HL-60/S4 (cell line): ENCODE measurements around the gene ARIH2.

Experiments used
- in situ Hi-C: fragments of 300-500 bp; cut with MboI; formaldehyde crosslinking; loops from 2 replicates; pipeline ENCODE4 v1.14.3; 2022; ENCODE audit warnings: low sequenced_read_pairs

The ARIH2 gene

DNA sequence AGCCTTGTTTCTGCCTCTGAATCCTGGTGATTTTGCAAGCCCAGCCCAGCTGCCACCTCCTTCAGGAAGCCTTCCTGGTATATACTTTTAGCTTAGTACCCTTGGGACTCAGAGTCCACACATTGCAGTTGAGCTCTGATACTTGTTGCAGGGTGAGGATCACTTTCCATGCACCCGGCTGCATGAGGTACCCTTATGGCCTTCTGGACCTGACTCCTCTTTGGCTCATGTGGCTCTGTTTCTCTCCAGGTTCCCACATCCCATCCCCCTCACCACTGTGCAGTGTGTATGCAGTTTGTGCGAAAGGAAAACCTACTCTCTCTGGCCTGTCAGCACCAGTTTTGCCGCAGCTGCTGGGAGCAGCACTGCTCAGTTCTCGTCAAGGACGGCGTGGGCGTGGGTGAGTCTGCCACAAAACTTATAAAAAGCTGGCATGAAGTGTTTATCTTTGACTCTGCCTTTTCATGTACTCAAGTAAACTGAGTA, 48.3 kb downstream of the ARIH2 start:
- in situ Hi-C loops, result no loop called here

DNA sequence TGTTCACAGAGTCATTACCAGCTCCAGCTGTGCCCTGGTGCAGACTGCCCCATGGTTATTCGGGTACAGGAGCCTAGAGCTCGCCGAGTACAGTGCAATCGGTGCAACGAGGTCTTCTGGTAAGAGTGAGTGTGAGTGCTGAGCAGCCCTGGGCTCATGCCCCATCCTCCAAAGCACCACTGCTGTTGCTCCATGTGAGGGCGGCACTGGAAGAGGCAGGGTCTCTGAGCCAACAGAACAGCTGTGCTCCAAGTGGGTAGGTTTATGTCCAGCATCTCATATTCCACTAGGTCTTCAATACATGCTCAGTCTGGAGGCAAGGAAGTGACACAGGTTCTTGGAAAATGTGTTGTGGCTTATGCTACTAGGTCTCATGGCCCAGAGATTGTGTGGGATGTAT, 51.9 kb downstream of the ARIH2 start:
- in situ Hi-C loops, result no loop called here

DNA sequence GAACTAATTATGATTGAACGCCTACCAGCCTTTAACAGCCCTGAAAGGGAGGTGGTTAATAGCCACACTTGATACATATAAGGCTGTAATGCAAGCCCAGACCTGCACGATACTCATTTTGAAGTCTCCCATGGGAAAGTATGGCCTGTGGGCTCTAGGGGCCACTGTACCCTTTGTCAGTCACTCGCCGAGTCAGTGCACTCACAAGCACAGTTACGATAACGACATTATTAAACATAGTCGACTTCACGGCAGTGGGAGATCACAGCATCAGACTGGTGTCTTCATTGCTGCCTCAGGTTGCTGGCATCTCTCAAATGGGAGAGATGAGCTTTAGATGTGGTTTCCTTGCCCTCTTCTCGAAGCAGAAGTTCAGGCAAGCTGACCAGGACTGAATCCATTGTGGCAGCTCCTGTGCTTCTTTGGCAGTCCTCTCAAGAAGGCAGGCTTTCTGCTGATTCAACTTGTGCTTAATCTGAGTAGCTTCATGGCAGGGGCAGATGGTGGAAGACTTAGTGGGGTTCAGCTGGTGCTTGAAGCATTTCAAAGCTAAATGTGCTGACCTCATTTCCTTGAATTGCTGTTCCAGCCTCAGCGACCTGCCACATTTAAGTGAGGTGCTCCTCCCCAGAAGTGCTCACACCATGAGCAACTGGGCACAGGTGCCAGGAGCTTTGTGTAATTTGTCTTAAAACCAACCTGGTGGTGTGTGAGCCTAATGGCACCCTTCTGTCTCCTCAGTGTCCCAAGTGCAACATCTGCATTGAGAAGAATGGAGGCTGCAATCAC, 55.6 kb downstream of the ARIH2 start:
- in situ Hi-C loops, result no loop called here

DNA sequence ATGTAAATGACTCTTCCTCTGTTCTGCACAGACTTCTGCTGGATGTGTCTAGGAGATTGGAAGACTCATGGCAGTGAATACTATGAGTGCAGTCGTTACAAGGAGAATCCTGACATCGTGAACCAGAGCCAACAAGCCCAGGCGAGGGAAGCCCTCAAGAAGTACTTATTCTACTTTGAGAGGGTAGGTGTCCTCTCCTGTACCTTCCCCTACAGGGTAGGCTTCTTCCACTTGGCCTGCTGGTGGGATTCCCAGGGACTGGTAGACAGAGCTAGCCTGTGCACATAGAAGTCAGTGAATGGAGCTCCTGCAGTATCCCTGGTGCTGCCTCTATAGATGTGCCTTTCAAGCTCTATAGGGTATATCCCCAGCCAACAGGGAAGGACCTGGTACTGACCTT, 60.8 kb downstream of the ARIH2 start:
- in situ Hi-C loops, result no loop called here

DNA sequence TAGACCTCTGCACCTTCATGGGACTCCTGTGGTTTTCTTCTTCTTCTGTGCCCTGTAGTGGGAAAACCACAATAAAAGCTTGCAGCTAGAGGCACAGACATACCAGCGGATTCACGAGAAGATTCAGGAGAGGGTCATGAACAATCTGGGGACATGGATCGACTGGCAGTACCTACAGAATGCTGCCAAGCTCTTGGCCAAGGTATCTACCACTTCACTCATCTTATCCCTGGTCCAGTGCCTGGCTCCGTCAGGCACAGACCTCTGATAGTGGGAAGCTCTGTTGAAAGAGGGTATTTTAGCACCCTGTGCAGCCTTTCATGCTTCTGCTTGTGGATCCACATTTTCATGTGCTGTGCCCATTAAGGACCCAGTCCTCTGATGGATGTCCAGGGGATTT, 61.7 kb downstream of the ARIH2 start:
- in situ Hi-C loops, result no loop called here

DNA sequence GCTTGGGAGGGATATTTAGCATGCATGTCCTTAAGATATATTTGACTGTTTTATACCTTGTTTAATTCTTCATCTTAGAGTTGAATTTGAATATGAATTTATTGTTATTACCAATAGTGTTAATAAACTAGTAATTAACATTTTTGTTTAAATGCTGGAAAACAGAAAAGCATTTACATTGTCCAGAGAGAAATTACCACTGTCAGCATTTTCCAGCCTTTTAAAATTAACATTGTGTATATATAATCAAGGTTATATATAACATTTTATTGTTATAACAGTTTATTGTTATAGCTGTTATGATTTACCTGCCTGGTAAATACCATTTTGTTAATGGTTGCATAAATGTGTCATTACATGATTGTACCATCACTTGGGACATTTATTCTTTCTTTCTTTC, 63.4 kb downstream of the ARIH2 start:
- in situ Hi-C loops, result no loop called here

DNA sequence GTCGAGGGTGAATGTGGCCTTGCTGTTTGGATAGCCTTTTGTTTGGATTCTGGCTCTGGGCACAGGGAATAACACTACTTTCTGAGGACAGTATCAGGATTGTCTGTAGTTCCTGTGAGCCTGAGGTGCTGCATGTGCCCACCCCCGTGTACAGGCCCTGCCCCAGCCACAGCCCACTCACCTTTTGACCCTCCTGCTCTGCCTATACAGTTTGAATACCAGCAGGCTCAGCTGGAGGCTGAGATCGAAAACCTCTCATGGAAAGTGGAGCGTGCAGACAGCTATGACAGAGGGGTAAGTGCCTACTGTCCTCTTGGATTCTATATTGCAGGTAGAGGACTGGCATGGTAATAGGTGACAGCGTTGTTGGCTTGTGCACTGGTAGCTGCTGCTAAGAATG, 64.0 kb downstream of the ARIH2 start:
- in situ Hi-C loops, result no loop called here

DNA sequence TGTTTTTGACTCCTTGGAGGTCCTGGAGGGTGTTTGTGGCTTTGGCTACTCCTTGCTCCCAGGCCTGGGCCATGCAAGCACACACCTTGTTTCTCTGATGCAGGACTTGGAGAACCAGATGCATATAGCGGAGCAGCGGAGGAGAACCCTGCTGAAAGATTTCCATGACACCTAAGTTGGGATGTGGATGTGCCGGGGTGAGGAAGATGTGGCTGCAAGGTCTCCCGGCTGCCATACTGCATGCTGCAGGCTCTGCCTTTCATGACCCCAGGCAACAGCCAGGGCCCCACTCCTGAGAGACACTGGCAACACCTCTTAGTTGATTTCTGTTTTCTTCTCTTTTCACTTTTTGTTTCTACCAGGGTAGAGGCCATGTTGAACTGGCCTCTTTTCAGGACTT, 64.5 kb downstream of the ARIH2 start:
- in situ Hi-C loops, result no loop called here

DNA sequence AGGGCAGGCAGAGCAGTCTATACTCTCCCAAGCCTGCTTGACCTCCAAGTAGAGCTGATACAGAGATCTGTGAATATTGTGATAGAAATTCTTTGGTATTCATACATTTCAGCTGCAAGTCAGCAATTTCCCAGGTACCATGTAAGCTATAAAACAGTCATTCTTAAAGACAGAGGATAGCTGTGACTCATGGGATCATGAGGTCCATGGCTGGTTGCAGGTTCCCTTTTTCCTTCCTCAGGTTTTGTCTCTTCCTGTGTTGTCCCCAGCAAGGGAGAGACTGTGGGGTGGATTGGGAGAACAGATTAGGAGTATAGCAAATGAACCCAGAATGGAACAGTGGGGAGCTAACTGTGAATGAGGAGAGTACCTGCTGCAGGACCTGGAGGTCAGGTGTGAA, 66.0 kb downstream of the ARIH2 start:
- in situ Hi-C loops, result no loop called here

DNA sequence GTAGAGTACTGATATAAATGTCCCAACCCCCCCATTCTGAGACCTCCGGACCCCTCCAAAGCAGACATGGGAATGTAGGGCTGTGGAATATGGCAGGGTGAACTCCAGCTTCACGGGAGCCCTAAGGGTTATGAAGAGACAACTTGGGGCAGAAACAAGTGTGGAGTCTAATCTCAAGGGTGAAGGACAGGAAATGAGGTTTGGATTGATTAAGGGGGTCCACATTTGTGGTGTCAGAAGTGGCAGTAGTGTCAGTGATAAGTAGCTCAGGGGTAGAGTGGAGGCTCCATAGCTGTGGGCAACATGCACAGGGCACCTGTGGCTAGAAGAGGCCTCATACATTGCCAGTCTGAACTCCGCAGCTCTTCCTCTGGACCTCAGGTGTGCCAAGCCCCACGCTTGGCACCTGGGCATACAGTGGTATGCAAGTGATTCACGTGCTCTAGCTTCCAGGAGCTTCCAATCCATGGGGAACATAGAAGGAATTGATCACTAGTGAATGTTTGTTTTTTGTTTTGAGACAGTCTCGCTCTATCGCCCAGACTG, 67.3 kb downstream of the ARIH2 start:
- in situ Hi-C loops, result no loop called here

DNA sequence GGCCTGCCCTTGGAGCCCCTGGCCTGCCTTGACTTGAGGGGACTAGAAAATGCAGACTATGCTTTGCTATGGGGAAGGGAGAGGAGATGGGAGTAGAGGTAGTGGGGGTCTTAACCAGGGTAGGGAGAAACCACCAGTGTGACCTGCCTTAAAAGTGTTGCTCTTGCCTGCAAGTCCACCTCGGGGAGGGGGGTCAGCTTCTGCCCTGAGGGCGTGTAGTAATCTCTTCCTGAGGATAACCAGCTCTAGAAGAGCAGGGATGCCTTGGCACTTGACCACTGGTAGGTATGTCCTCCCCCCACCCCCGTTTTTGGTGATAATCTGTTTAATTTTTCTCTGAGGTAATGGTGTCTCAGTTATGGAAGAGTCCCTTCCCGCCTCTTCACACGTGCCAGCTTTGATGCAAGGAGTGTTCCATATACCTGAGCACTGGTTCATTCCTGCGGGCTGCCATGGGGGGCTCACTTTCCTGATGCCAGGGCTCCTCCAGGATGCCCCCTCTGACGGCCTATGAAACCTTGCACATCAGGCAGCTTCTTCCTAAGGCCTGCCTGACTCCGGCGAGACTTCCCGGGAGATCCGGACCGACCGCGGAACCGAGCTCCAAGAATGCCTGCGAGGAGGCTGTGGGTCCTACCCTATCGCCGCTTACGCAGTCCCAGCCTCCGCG, 70.6 kb downstream of the ARIH2 start:
- in situ Hi-C loops, result no loop called here

DNA sequence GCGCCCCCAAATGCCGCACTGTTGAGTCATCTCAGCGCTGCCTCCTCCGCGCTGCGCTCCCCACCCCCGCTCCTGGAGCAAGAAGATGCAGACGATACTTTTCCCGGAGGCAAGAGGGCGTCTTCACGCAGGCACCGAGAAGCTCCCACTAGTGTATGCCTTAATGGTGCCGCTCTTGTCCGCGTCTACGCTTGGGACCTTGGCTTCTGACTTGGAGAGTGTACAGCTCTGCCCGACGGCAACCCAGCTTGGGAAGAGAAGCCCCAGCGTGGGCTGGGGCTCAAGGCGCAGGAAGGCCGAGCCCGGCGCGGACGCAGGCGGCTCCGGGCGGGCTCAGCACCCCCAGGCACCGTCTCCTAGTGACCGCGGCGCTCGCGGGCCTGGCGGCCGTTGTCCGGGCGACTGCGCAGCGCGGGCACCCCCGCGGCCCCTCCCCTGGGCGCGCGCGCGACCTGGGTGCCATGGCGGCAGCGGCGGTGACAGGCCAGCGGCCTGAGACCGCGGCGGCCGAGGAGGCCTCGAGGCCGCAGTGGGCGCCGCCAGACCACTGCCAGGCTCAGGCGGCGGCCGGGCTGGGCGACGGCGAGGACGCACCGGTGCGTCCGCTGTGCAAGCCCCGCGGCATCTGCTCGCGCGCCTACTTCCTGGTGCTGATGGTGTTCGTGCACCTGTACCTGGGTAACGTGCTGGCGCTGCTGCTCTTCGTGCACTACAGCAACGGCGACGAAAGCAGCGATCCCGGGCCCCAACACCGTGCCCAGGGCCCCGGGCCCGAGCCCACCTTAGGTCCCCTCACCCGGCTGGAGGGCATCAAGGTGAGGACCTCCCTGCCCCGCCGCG, 71.4 kb downstream of the ARIH2 start, which contains the start of gene P4HTM:
Gene P4HTM (plus strand): TSS at position 446 of the 840 bp plus-strand sequence. CDS start 16 bp downstream, at position 462.
- in situ Hi-C loops, result no loop called here

DNA sequence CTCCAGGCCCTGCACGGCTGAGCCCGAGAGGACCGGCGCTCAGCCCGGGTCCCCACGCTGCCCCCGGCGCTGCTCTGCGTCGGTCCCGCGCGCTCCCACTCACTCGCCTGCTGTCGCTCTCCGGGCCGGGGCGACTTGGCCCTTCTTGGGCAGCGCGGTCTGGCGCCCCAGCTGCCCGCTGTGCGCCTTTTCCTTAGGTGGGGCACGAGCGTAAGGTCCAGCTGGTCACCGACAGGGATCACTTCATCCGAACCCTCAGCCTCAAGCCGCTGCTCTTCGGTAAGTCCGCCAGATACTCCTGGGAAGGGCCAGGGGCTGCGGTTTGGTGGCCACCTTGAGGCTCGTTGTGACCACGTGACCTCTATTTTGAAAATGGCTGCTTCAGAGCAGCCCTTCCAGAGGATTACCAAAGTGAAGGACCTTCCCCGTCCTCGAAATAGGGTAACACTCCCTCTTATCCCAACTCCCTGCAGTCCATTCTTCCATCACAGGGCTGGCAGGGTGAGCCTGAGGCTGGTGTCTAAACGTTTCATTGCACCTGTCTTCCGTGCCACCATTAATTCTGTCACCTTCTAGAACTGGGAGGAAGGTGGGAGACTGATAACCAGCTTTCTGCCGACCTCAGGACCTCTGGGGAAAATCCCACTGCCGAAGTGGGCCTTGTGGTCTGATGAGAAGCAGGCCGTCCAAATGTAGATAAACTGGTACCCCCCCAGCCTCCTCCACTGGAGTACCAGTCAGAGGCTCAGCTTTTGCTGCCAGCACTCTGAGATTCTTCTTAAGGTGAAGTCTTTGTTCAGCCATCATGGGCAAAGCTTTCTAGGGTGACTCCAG, 72.2 kb downstream of the ARIH2 start:
- in situ Hi-C loops, result no loop called here

DNA sequence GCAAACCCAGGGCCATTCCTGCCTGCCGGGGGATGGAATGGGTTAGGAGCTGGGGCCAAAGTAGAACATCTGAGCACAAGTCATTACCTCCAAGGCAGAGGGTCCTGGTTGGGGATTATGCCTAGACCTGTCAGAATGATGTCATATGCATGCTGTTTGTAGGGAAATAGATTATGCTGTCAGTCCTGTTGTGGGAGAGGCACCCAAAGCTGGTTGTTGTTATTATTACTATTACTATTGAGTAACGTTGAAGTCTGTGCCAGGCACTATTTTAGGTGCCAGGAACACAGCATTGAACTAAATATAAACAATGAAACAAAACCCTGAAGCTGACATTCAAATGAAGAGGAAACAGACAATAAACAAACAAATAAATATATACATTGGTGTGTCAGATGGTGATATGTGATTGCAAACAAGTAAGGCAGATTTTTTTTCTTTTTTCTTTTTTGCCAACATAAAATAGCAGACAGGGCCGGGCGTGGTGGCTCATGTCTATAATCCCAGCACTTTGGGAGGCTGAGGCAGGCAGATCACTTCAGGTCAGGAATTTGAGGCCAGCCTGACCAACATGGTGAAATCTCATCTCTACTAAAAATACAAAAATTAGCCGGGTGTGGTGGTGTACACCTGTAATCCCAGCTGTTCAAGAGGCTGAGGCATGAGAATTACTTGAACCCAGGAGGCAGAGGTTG, 73.4 kb downstream of the ARIH2 start:
- in situ Hi-C loops, result no loop called here

DNA sequence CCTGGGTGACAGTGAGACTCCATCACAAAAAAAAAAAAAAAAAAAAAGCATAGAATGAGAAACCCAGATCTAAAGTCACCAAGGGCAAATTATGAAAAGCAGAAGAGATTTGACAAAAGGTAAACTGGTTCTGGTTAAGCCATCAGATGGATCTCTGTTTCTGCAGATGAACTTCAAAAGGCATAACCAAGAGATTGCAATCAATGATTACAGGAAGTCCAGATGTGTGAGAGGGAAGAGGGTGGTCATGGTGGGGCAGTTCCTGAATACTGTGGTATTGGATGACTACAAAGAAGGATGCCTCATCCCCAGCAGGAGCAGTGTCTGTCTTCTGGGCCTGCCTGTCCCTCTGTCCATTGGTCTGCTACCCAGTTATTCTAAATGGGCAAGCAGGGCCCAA, 75.2 kb downstream of the ARIH2 start:
- in situ Hi-C loops, result no loop called here

DNA sequence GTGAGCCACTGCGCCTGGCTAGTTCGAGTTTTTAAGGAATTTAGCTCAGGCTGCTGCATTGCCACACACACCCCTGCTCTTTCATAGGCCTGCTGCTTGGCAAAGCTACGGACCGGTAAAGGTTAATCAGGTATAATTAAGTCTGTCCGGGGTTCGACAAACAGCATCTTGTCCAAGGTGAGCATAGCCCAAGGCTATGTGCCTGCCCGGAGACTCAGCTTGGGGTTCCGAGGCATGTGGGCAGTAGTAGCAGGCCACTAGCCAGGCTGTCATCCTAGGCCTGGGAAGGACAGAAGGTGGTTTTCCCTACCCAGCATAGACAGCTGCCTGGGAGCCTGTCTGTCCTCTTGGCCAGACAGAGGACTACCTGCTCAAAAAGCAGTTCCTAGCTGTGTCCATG, 78.0 kb downstream of the ARIH2 start:
- in situ Hi-C loops, result no loop called here

DNA sequence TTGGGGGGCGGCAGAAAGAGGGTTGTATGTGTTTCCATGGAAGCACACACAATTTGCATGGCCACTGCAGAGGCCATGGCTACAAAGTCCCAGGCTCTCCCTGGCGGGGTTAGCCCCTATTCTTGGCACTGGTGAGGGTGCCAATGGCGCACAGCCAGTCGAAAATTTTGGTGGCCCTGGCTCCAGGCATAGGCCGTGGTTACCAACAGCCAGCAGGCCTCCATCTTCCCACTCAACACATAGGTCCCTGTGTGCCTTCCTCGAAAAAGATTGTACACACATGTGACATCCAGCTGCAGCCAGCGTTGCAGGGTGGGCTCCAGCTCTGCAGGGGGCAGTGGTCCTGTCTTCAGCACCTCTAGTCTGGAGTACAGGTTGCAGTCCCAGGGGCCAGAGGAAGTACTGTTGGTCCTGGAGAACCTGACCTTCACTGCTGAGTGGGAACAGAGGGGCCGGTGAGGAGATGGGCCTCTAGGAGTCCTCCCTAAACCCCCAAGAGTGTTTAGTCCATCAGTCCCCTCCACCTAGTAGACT, 78.5 kb downstream of the ARIH2 start:
- in situ Hi-C loops, result no loop called here

DNA sequence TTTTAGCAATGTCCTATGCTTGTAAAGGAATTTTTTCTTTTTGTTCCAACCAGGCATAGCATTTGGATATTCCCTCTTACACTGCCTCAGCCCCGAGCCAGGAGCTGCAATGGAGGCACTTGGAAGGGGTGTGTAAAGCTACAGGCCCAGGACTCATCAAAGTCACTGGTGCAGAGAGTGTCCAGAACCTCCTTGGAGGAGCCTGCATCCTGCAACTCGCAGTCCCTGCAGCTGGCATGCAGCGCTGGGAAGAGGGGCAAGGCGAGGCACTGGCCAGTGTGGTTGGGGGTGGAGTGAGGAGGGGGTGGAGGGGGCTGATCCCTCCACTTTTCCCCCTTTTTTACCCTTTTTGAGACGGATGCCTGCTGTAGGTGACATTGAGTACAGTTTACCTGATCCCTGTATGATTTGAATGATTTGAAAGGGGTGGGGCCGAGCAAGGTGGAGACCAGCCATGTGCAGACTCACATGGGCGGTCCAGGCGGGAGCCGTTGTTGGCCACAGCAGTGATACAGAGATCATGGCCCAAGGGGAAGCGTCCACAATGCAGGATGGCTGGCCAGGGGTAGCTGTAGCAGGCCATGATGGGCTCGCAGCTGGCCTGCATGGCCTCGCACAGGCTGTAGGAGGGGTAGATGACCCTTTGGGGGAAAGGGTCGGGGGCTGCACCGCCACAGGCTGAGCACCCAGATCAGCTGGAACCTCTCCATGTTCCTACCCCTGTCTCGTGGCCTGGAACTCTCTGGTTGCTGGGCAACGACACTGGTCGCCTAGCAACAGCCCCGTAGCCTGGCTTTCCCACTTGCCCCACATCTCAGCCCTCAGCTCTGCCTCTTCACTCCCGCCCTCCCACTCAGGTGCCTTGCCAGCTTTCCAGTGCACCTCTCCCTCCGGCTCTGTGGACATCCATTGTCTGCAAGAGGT, 79.3 kb downstream of the ARIH2 start:
- in situ Hi-C loops, result no loop called here
